Mucosa of gallbladder (tissue), 1 donor: ENCODE measurements around the gene SRGAP1. TPM values are rescaled to one million over a fixed set of nuclear protein-coding genes. Genes with fewer than 3 reads are reported as not detected.
"Not testable (repeated sequence)": the region's sequence is repeated elsewhere in the genome, so short reads cannot be mapped to it uniquely, and the experiment has no call there.

Source experiments
- DNase-seq: peaks from one replicate; pipeline ENCODE4 v3.0.0-alpha.2; 2020; ENCODE audit warnings: low spot score
- total RNA-seq: library from RNA; stranded (reverse); gene quantifications from one replicate; pipeline ENCODE4 v1.2.1, GENCODE V29; 2021
- donor health status: DM: no; HTN: no; CAD: no.

The SRGAP1 gene
- total RNA-seq, 1 donor from 2014 or later, result 13.5 TPM

GRCh38 chr12:63869656-63870055, 25.2 kb downstream of the SRGAP1 start:
- no peak for DNase-seq

- DNase-seq, result no peak
These were observed 26.3 kb downstream of the SRGAP1 start for GRCh38 chr12:63870838-63871237.

GRCh38 chr12:63874897-63875480, 30.5 kb downstream of the SRGAP1 start:
- no peak for DNase-seq

GRCh38 chr12:63875703-63876102, 31.2 kb downstream of the SRGAP1 start:
- no peak for DNase-seq

- DNase-seq, result no peak
These were observed 32.5 kb downstream of the SRGAP1 start for GRCh38 chr12:63876980-63877379.

GRCh38 chr12:63877693-63878092, 33.2 kb downstream of the SRGAP1 start:
- no peak for DNase-seq

- DNase-seq, result not testable (repeated sequence)
These were observed 35.7 kb downstream of the SRGAP1 start for GRCh38 chr12:63880235-63880634.

- DNase-seq, result no peak
These were observed 36.3 kb downstream of the SRGAP1 start for GRCh38 chr12:63880742-63881263.

GRCh38 chr12:63882844-63883243, 38.3 kb downstream of the SRGAP1 start:
- DNase-seq, result no peak

GRCh38 chr12:63885401-63885800, 40.9 kb downstream of the SRGAP1 start:
- no peak for DNase-seq

- no peak for DNase-seq
These were observed 44.6 kb downstream of the SRGAP1 start for GRCh38 chr12:63888908-63889635.

GRCh38 chr12:63889721-63890509, 45.4 kb downstream of the SRGAP1 start:
- DNase-seq, result no peak

- no peak for DNase-seq
These were observed 48.7 kb downstream of the SRGAP1 start for GRCh38 chr12:63893170-63893569.

GRCh38 chr12:63894132-63894531, 49.6 kb downstream of the SRGAP1 start:
- no peak for DNase-seq

GRCh38 chr12:63895841-63896240, 51.3 kb downstream of the SRGAP1 start:
- DNase-seq, result no peak

GRCh38 chr12:63897931-63898330, 53.4 kb downstream of the SRGAP1 start:
- no peak for DNase-seq

GRCh38 chr12:63898764-63899337, 54.4 kb downstream of the SRGAP1 start:
- DNase-seq, result no peak

GRCh38 chr12:63899396-63899795, 54.9 kb downstream of the SRGAP1 start:
- no peak for DNase-seq

GRCh38 chr12:63900922-63901793, 56.7 kb downstream of the SRGAP1 start:
- no peak for DNase-seq

- no peak for DNase-seq
These were observed 60.2 kb downstream of the SRGAP1 start for GRCh38 chr12:63904653-63905052.

GRCh38 chr12:63905544-63905943, 61.0 kb downstream of the SRGAP1 start:
- no peak for DNase-seq
